NCI-H69 (cell line): ENCODE measurements around the gene SLFNL1.

Experiments used
- DNase-seq: peaks from one replicate; lab custom pipeline; 2025; lab: John Stamatoyannopoulos, UW

Gene SLFNL1

DNA sequence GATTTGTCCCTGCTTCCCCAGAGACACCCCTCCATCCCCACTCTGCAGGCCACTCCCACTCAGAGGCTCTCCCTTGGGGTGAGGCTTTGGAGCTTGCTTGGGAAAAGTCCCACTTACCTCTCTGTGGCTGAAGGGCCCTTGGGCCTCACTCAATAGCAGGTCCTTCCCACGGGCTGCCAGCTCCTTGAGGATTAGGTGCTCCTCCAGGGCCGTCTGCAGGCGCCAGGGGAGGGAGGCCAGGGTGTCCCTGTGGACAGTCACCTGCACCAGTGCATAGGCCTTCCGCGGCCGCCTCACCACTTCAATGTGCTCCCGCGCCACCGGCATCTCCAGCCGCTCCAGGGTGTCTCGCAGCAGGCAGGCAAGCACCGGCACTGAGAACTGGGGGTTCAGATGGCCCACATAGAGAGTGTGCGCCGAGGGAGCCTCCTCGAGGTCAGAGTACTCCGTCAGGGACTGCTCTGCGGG lies 1.4 kb downstream of the SLFNL1 start:
- DNase-seq = peak; percentile 4

DNA sequence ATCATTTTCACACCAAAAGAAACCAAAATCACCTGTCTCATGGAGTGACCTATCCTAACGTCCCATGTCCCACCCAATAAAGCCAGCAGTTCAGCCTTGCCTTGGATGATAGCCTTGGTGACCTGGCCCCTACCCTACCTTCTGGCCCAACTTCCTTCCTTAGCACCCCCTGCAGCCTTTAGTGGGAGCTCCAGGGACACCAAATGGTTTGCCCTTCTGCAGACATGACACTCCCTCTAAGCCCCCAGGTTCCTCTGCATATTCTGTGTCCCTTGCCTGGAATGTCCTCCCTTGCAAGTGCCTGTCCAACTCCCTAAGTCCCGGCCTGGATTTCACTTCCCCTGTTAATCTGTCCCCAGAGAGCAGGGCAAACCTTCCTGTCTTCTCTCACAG lies 2.2 kb downstream of the SLFNL1 start:
- DNase-seq = peak; percentile 8

DNA sequence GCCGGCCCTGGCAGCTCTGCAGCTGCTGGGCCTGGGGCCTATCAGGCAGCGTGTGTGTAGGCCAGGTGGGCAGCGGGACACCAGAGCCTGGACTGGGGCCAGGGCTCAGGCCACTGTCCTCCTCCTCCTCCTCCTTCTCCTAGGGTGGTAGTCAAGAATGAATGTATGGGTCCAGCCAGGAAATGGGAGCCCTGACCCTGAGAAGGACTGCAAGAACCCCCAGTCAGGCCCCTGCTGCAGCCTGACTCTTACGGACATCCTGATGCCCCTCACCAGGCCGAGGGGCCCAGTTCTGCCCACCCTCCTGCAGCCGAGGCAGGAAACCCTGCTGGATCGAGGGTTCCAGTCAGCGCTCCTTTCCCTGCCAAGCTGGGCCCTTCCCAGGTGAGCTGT lies 3.5 kb downstream of the SLFNL1 start:
- no peak for DNase-seq

DNA sequence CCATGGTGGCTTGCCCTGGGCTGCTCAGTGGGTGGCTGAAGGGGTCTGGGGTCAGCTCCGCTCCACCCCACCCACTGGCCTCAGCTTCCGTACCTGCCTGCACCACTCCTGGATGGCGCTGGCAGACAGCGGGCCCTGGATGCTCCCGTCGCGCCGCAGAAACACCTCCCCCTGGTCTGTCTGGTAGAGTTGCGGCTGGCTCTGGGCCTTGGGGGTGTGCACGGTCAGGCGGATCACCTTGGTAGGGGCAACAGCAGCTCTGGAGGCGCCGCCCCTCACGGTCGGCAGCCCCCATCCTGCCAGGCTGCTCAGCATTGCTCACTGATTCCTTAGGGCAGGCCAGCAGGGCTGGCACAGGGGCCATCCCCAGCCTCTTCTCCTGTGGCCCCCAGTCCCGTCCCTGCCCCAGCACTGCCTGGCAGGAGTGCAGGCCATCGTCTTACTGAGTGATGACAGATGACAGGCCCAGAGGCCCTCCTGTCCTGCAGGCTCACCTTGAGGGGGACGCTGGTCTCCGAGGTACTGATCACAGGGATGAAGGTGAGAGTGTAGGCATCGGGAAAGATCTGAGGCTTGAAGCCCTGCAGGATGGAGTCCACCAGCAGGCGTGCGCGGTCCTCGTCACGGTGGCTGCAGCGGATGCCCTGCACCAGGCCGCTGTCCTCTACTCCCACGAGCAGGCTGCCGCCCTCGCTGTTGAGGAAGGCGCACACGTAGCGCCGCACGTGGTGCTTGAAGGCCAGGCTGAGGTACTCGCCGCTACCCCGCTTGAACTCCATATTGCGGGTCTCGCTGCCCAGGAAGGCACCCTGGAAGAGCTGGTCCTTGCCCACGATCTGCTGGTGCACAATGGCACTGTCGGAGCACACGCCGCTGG lies 4.1 kb downstream of the SLFNL1 start:
- no peak for DNase-seq

DNA sequence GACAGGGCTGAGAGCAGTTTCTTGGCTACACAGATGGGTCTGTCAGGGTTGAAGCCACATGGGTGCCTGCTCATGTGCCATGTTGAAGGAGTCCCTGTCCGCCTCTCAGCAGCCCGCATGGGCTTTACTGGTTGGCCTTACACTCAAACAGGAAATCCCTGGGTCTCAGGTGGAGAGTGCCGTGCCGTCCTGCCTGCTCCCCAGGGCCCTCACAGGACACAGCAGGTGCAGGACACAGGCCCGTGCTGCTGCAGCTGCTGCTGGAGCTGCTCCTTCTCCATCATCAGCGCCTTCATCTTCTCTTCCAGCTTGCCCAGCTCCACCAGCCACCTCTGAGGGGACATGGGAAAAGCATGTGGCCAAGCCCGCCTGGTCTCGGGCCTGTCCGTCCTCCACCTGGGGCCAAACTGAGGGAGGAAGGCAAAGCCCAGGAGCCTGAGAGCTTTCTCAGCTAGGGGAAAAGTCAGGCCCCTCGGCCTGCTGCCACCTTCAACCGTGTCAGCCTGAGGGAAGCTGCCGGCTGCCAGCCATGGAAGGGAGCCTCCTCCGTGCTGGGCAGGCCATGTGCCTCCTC lies 5.5 kb downstream of the SLFNL1 start:
- DNase-seq = no peak

DNA sequence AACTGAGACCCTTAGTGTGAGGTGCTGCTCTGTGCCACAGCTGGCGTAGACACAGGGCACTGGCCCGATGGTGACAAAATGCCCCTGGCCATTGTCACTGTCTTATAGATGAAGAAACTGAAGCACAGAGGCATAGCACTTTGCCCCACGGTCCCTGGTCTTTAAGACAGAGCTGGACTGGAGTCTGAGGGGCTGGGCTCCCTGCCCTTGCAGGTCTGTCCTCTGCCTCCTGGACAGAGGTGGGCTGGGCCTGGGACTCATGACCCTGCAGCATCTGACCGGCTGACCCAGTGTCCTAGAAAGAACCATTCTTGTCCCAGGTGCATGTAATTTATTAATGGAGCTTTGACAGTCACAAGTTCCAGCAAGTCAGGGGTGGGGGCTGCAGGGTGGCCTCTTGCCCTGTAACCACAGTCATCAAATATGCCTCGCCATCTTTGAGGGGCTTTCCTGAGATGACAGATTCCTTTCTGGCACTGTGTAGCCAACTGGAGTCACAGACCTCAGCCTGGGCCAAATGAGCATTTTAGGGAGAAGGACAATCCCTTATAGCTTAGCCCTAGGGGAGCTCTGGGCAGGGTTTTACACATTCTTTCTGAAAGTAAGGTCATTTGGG lies 6.1 kb downstream of the SLFNL1 start:
- no peak for DNase-seq

DNA sequence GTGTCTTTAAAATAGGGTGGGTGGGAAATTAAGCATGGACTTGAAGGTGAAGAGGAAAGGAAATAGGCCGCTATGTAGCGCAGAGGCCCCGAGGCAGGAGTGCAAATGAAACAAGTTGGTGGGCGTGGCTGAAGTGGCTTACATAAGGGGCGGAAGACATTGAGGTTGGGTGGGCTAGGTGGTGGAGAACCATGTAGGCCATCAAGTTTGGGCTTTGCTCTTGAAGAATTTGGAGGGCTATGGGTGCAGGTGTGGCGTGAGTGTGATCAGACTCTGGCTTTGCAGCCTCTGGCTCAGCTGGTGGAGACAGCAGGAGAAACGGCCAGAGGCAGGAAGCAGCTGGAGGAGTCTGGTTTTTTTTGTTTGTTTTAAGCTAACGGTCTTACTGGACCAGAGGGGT lies 6.7 kb downstream of the SLFNL1 start:
- no peak for DNase-seq

DNA sequence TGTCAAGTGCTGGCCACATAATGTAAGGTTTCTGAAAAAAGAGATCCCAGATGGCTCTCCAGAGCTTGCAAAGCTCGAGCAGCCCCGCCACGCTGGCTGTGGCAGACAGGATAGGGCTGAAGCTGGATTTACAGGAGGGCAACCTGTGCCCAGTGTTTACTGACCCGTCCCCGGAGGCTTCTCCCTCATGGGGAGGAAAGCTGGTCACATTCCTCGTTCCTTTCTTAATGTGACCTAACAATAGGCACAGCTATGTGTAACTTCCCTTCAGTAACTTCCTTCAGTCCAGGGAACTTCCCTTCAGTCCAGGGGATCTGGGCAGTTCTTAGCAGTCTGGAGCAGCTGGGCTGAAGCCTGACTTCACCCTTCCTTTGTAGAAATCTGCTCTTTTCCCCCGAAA lies 7.7 kb downstream of the SLFNL1 start:
- DNase-seq = no peak

DNA sequence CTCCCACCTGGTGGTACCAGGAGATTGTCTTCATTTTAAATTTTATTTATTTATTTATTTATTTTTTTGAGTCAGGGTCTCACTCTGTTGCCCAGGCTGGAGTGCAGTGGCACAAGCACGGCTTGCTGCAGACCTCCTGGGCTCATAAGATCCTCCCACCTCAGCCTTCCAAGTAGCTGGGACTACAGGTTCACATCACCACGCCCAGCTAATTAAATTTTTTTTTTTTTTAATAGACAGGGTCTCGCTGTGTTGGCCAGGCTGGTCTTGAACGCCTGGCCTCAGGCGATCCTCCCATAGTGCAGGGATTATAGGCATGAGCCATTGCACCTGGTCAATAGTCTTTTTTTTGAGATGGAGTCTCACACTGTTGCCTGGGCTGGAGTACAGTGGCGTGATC lies 8.5 kb downstream of the SLFNL1 start:
- DNase-seq = peak; percentile 36

DNA sequence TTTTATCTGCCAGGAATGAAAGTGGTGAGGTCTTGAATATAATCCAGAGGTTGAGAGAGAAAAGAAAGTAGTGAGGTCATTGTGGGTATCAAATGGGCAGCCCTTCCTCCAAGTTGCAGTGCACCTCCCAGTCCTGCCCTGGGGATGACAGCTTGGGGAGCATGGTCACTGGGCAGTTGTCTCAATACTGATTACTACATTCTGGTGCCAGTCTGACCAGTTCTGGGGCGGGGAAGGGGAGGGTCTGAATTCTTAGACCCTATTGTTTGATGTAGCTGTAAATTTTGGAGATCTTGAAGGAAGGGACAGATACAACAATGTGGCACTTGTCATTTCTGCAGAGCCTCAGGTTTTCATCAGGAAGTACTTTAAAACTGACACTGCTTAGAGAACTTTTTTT lies 11.2 kb downstream of the SLFNL1 start:
- DNase-seq = no peak

DNA sequence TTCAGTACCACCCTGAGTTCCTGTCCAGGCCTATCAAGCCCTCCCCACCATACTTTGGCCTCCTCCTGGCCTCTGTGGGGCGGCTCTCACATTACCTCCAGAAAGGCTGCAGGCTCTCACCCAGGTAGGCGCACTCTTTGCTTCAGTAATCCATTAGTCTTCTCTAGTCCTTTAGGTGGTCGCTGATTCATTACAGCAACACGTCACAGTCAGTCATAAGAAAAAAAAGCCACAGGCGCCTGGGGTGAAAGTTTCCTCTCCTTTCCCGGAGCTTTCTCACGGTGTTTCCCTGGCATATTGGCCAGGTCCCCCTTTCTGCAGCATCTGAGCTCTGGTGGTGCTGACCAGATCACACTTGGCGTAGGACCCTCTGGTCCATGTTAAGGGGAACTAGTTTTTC lies 12.1 kb downstream of the SLFNL1 start:
- no peak for DNase-seq

DNA sequence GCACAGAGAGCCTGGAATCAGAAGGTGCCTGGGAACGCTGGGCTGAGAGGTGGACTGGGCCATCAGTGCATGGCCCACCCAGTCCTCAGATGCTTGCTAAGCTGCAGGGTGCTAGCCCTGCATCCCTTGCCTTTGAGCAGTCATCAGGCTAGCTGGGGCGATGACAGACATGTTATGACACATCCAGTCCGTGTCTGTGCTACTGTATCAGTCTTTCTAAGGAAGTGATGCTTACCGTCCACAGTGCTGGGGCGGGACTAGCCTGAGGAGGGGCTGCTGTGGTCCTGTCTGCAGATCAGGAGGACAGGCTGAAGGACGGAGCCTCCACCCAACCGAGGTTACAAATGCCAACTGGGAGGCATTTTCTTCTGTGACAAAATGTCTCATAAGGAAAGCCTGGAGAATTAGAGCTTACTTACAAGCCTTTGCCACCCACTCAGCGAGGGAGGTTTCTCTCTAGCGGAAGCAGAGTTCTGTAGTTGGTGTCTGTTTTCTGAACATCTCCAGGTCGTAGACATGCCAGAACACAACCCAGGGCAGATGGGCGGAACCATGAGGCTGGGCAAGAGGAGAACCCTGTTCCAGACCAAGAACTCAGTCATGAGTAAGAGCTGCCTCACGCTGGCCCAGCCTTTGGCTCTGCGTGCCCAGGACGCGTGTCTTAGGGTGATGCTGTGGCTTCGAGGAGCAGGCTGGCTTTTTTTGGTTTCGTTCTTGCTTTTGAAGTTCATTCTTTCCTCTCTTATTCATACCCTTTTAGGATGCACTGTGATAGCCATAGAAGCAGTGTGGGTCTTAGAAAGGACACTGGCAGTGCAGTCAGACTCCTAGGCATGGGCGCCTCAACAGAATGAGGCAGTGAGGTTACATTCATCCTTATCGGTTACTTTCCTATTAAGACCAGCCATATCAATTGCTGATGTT lies 14.3 kb downstream of the SLFNL1 start:
- DNase-seq = no peak

DNA sequence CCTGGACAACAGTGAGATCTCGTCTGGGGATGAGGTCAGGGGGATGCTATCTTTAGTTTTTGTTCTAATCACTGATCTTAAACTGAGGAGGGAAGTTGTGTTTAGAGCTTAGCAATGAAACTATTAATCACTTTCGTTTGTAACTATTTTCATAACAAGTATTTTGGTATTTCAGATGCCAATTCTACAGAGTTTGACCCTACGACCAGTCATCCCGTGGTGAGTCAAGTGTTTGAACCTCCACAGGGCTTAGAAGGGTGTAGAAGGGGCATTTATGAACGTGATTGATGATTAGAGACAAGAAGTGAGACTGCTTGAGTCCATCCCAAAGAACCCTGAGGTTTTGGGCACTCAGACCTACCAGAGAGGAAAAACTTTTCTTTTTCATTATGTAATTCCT lies 15.6 kb downstream of the SLFNL1 start:
- DNase-seq = no peak

DNA sequence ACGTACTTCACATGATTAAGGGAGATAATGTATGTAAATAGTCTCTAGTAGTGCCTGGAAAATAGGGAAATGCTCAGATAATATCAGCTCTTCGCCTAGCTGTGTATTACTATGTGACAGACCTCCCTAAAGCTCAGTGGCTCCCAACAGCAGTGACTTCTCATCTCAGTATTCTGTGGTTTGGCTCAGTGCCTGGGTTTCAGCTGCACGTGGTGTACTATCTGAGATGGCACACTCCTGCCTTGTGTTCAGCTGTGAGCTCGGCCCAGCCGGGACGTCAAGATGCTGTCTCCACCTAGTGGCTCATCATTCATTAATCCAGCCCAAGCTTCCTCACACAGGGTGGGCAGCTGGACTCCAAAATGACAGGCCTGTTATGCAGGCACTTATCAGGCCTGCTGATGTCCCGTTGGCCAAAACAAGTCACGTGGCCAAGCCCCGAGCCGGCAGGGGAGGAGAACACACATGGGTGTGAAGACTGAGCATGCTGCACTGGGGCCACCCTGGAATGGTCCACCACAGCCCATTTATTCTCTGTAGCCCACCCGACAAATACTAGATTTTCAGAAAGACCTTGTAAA lies 17.8 kb downstream of the SLFNL1 start:
- no peak for DNase-seq

DNA sequence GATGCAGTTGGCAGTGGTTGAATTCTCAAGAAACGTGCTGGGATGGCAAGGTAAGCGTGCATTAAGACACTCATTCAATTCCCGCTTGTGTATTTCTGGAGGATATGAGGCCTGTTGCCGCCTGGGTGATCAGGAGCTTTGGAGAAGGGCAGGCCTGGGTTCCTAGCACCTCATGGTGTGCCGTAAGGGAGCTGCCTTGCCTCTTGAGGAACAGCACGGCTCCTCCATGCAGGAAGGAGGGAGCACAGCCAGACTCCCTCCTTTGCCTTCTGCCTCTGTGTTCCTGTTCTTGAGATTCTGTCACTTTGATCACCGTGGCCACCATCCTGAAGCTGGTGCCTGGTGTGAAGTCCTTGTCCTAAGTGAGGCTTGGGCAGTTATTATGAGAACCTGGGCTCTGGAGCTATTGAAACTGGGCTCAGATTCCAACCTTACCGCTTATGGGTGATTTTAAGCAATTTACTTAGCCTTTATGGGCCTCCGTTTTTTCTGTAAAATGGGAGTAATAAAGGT lies 18.3 kb downstream of the SLFNL1 start:
- DNase-seq = no peak

DNA sequence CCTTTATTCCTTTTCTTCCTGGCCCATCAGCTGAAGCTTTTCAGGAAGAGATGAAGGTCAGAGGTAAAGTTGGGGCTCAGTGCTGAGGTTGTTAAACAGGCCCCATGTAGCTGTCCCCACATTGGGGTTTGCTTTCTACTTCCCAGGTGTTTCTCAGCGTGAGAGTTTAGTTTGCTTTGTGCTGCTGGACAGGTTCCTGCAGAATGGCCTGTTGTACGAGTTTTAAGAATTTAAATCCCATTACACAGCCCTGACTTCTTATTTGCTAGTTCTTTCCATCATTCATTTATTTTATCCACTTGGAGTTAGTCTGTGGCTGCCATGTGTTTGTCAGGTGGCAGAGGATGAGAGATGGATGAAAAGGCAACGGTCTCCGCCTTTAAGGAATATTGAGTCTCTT lies 22.9 kb downstream of the SLFNL1 start:
- no peak for DNase-seq

DNA sequence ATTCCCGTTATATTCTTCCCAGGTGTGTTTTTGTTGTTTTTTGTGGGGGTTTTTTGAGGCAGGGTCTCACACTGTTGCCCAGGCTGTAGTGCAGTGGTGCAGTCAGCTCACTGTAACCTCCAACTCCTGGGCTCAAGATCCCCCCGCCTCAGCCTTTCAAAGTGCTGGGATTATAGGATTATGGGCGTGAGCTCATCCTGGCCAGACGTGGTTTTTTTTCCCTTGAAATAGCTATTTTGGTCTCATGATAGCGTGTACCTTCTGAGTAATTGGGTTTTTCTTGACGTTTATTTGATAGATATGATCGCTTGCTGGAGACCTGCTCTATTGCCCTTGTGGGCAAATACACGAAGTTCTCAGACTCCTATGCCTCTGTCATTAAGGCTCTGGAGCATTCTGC lies 24.4 kb downstream of the SLFNL1 start:
- no peak for DNase-seq

DNA sequence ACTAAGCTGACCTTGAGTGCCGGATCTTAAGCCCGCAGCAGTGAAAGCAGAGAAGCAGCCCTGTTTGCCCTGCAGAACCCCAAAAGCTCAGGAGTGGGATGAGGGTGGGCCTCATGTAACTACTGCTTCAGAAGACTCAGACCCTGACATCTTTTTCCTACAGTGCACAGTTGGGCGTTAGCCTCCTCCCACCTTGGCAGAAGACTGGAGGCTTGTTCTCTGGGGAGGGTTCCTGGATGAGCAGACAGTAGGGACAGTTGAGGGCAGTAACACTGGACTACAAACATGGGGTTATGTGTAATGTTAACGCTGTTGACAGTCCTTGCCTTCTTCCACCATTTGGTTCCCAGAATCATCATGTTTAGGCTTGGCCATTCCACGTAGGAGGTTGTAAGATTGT lies 32.5 kb downstream of the SLFNL1 start:
- no peak for DNase-seq

DNA sequence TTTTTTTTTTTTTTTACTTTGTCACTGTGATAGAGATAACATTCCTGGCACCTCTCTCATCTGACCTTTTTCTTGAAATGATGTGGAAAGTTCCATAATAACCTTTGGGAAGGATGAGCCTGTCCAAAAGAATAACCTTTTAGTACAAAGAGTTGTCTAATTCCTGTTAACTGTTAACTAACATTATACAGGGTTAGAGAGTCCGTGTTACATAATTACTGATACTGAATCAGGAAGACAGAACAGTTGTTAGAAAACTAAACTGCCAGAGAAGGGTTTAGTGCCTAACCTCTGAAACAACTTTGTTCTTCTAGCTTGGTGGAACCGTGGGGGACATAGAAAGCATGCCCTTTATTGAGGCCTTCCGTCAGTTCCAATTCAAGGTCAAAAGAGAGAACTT lies 33.2 kb downstream of the SLFNL1 start:
- DNase-seq = no peak

DNA sequence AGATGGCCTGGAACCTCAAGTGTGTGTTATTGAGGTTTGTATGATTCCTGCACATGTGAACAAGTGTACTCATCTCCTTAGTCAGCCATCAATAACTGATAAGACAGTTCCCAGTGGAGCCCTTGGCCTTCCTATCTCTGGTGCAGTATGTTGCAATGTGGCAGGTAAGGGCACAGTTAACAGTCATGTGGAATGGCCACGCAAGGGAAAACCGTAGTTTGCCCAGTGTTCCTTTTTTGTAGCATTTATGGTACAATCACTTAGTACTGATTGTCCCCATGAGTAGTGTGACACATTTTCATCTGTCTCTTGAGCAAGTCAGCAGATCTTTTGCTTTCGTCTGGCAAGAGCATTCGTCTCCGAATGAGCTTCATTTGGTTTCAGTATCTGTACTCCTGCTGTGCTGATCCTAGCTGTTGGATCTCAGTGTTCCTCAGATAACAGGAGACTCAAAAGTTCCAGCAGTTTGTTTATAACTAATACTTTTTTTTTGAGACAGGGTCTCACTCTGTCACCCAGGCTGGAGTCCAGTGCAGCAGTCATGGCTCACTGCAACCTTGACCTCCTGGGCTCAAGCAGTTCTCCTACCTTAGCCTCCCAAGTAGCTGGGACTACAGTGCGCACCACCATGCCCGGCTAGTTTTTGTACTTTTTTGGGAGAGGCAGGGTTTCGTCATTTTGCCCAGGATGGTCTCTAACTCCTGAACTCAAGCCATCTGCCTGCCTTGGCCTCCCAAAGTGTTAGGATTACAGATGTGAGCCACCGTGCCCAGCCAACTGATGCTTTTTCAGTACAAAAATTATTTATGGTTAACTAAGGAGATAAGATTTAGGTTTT lies 33.9 kb downstream of the SLFNL1 start:
- DNase-seq = no peak

DNA sequence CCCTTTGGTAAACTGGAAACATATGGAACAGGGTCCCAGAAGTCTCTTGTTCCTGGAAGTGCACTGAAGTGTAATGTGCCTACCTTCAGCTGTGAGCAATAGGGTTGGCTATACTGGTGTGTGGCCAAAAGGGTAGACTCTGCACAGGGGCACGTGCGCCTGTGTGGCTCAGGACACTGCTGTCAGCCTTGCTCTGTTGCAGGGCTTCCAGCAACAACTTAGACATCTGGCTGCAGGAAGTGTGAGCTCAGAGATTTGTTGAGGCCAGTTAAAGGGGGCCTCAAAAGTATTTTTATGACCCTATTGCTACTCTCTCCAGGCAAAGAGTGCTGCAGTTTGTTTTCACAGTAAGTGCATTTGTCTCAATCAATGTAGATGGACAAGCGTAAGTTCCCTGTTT lies 34.6 kb downstream of the SLFNL1 start:
- DNase-seq = no peak
